HCT116 (cell line): ENCODE data around the gene GNB1. TPM values are rescaled to one million over a fixed set of nuclear protein-coding genes. Genes with fewer than 3 reads are reported as not detected.

Source experiments
- ATAC-seq: fragments of 200-7000 bp; cut with Tn5 transposase; 2 replicates; pipeline ENCODE4 v1.9.1; 2020; ENCODE audit warnings: mild to moderate bottlenecking, moderate library complexity
- BruUV-seq: library from RNA; stranded (reverse); fragments of 400-500 nt; replicated peaks from 2 replicates; lab custom pipeline; 2021; lab: Mats Ljungman, UMichigan
- CTCF ChIA-PET: fragments of 300-600 bp; sonication (Branson Sonifier 250); formaldehyde crosslinking; loops from one replicate; lab custom pipeline; 2021; ENCODE audit warnings: antibody characterized with exemption; lab: Charles Lee
- POLR2A ChIA-PET: fragments of 300-600, 350-600 bp; sonication (Branson Sonifier 250); formaldehyde crosslinking; loops from one replicate; lab custom pipeline; 2021; ENCODE audit warnings: antibody characterized with exemption; lab: Charles Lee
- RAD21 ChIA-PET, 2 experiments: fragments of 300-600 bp; sonication (Branson Sonifier 250); formaldehyde crosslinking; loops; one replicate each; lab custom pipeline; 2023; ENCODE audit warnings: low total read pairs in 2 of 2; ENCODE audit not compliant: uncharacterized antibody in 2 of 2, unreplicated experiment in 2 of 2, low non-redundant PET in 1 of 2; lab: Charles Lee
- DNase-seq: peaks from one replicate; pipeline ENCODE4 v3.0.0-alpha.2; 2010; ENCODE audit warnings: low read depth, low spot score
- H2AFZ ChIP-seq: fragments of 200-600 bp; shearing (Covaris generic), sonication (generic); 2 replicates; pipeline ENCODE4 v1.6.1; 2017; ENCODE audit warnings: low read depth, mixed run types, mixed read lengths, antibody characterized with exemption, low read length; ENCODE audit not compliant: poor library complexity, severe bottlenecking
- H3K27ac ChIP-seq: 2 replicates; pipeline ENCODE4 v1.5.1; 2012; ENCODE audit warnings: low read depth, low read length
- H3K27me3 ChIP-seq: fragments of 200-600 bp; sonication (generic); 2 replicates; pipeline ENCODE4 v1.6.1; 2016; ENCODE audit warnings: mixed run types, low read length, mixed read lengths; ENCODE audit not compliant: insufficient read depth
- H3K36me3 ChIP-seq, 2 experiments: fragments of 200-500 bp in 1 of 2; fragments of 200-600 bp in 1 of 2; sonication (Bioruptor generic) in 1 of 2; sonication (generic) in 1 of 2; 2 replicates each; pipeline versions ENCODE4 v1.5.1 to v1.6.1; 2014 to 2016; ENCODE audit warnings: low read length in 2 of 2, inconsistent platforms in 1 of 2, mixed read lengths in 1 of 2, mixed run types in 1 of 2; ENCODE audit not compliant: insufficient read depth in 2 of 2, control insufficient read depth in 1 of 2
- H3K4me1 ChIP-seq, 2 experiments: fragments of 200-600 bp in 1 of 2; sonication (generic) in 1 of 2; 2 replicates each; pipeline versions ENCODE4 v1.5.1 to v1.6.1; 2012 to 2017; ENCODE audit warnings: low read length in 2 of 2, inconsistent platforms in 1 of 2, mild to moderate bottlenecking in 1 of 2, mixed read lengths in 1 of 2, mixed run types in 1 of 2, moderate library complexity in 1 of 2; ENCODE audit not compliant: insufficient read depth in 2 of 2, control insufficient read depth in 1 of 2
- H3K4me2 ChIP-seq: fragments of 200-600 bp; sonication (generic); 2 replicates; pipeline ENCODE4 v1.6.1; 2017; ENCODE audit warnings: mixed run types, low read length, mixed read lengths
- H3K4me3 ChIP-seq, 2 experiments: fragments of 200-600 bp in 1 of 2; sonication (generic) in 1 of 2; replicated peaks in 1 of 2; 2 replicates each; pipeline ENCODE4 v1.5.1; 2011 to 2016; ENCODE audit warnings: low read length in 2 of 2, control low read depth in 1 of 2, low read depth in 1 of 2, mild to moderate bottlenecking in 1 of 2, mixed read lengths in 1 of 2, mixed run types in 1 of 2
- H3K79me2 ChIP-seq: fragments of 200-600 bp; sonication (generic); 2 replicates; pipeline ENCODE4 v1.6.1; 2017; ENCODE audit warnings: mild to moderate bottlenecking, mixed run types, low read length, moderate library complexity, mixed read lengths; ENCODE audit not compliant: insufficient read depth
- H3K9ac ChIP-seq: fragments of 200-600 bp; sonication (generic); 2 replicates; pipeline ENCODE4 v1.6.1; 2016; ENCODE audit warnings: low read length, mixed read lengths
- H3K9me2 ChIP-seq: fragments of 200-600 bp; sonication (generic), shearing (Covaris generic); 2 replicates; pipeline ENCODE4 v1.6.1; 2017; ENCODE audit warnings: mixed run types, mild to moderate bottlenecking, moderate library complexity; ENCODE audit not compliant: insufficient read depth
- H3K9me3 ChIP-seq, 2 experiments: fragments of 200-500 bp in 1 of 2; fragments of 200-600 bp in 1 of 2; sonication (Bioruptor generic) in 1 of 2; sonication (generic) in 1 of 2; 2 replicates each; pipeline ENCODE4 v1.6.1; 2014 to 2017; ENCODE audit warnings: low read length in 2 of 2, mixed read lengths in 2 of 2, inconsistent platforms in 1 of 2, low read depth in 1 of 2, mild to moderate bottlenecking in 1 of 2, mixed run types in 1 of 2, moderate library complexity in 1 of 2; ENCODE audit not compliant: control insufficient read depth in 1 of 2, insufficient read depth in 1 of 2
- H4K20me1 ChIP-seq: fragments of 200-600 bp; sonication (generic), shearing (Covaris generic); 2 replicates; pipeline ENCODE4 v1.6.1; 2017; ENCODE audit warnings: mixed run types, mild to moderate bottlenecking, moderate library complexity; ENCODE audit not compliant: insufficient read depth
- ATF3 ChIP-seq: IDR thresholded peaks from 2 replicates; pipeline ENCODE4 v1.6.1; 2012
- CEBPB ChIP-seq: IDR thresholded peaks from 2 replicates; pipeline ENCODE4 v1.6.1; 2012; ENCODE audit warnings: low read depth
- EGR1 ChIP-seq: IDR thresholded peaks from 2 replicates; pipeline ENCODE4 v1.6.1; 2012; ENCODE audit warnings: low read depth
- ELF1 ChIP-seq: IDR thresholded peaks from 2 replicates; pipeline ENCODE4 v1.6.1; 2012; ENCODE audit warnings: low read depth, borderline replicate concordance
- FOSL1 ChIP-seq: IDR thresholded peaks from 2 replicates; pipeline ENCODE4 v1.6.1; 2012; ENCODE audit warnings: low read depth
- RAD21 ChIP-seq: IDR thresholded peaks from 2 replicates; pipeline ENCODE4 v1.6.1; 2012; ENCODE audit warnings: low read depth, mild to moderate bottlenecking
- SIN3A ChIP-seq: IDR thresholded peaks from 2 replicates; pipeline ENCODE4 v1.6.1; 2012; ENCODE audit warnings: low read depth
- SRF ChIP-seq: IDR thresholded peaks from 2 replicates; pipeline ENCODE4 v1.6.1; 2012; ENCODE audit warnings: low read depth
- TCF7L2 ChIP-seq: IDR thresholded peaks from 2 replicates; pipeline ENCODE4 v1.7.0; 2011; ENCODE audit warnings: borderline replicate concordance, inconsistent platforms; ENCODE audit not compliant: insufficient read depth, insufficient read length; ENCODE audit errors: extremely low read depth
- ZBTB33 ChIP-seq: IDR thresholded peaks from 2 replicates; pipeline ENCODE4 v1.6.1; 2011; ENCODE audit warnings: mild to moderate bottlenecking, low read length, moderate library complexity; ENCODE audit not compliant: insufficient replicate concordance; ENCODE audit errors: extremely low read depth
- intact Hi-C: fragments of 100-400 bp; cut with micrococcal nuclease; formaldehyde crosslinking; loops from 2 replicates; pipeline ENCODE4 v1.10.0; 2022
- total RNA-seq: library from RNA; stranded (reverse); gene quantifications from one replicate; pipeline ENCODE4 v1.2.1, GENCODE V29; 2021; ENCODE audit not compliant: unreplicated experiment

The GNB1 gene
- total RNA-seq, 1 experiment from 2014 or later: 371 TPM

- no TSS peak for BruUV-seq
- ChIA-PET CTCF (no interaction called here), POLR2A (no interaction called here), RAD21 (no interaction called here)
- H3K9me3 ChIP-seq: no peaks in the 10 kb centered on the region
- intact Hi-C loops: no loop called here
- H3K36me3 ChIP-seq: peaks cover 34 to 42% of the 10 kb centered on the region in 2 experiments; a peak in 3 of 4 replicates
- ATAC-seq: no peak
- DNase-seq: no peak
- H3K27me3 ChIP-seq: no peaks in the 10 kb centered on the region
- peaks cover 54% of the 10 kb centered on the region for H3K79me2 ChIP-seq
- H3K4me2 ChIP-seq: no peak overlapping the region
- no peak overlapping the region for H3K4me3 ChIP-seq
- no peak overlapping the region for H3K27ac ChIP-seq
- no peak overlapping the region for H2AFZ ChIP-seq
- H3K9ac ChIP-seq: no peak overlapping the region
- H3K9me2 ChIP-seq: no peaks in the 10 kb centered on the region
- TF ChIP-seq EGR1: no peak
- no peak for TF ChIP-seq SIN3A
- TF ChIP-seq TCF7L2: no peak
- no peak for TF ChIP-seq ELF1
- no peak for TF ChIP-seq ATF3
- TF ChIP-seq ZBTB33: no peak
- no peak for TF ChIP-seq FOSL1
- no peak for TF ChIP-seq RAD21
- no peak for TF ChIP-seq CEBPB
- TF ChIP-seq SRF: no peak
- H3K4me1 ChIP-seq: no peaks in the 10 kb centered on the region
- peaks cover 4% of the 10 kb centered on the region; the same call in 1 of the 2 replicates for H4K20me1 ChIP-seq
Measured at GRCh38 chr1:1804301-1804700, 86.6 kb downstream of the GNB1 start.
